GM23248 (cell line): ENCODE results near the gene MEGF6.

ENCODE experiments used
- EZH2 ChIP-seq: fragments of 200-600 bp; sonication (generic); IDR thresholded peaks from 2 replicates; pipeline ENCODE4 v1.6.1; 2018; ENCODE audit warnings: antibody characterized with exemption, mild to moderate bottlenecking; ENCODE audit not compliant: insufficient read depth, poor library complexity, severe bottlenecking
- EZH2phosphoT487 ChIP-seq: fragments of 200-600 bp; sonication (generic); IDR thresholded peaks from 2 replicates; pipeline ENCODE4 v1.6.1; 2018; ENCODE audit warnings: antibody characterized with exemption, moderate library complexity, mild to moderate bottlenecking, low read depth; ENCODE audit not compliant: insufficient read depth

- TF ChIP-seq EZH2 (no peak), EZH2phosphoT487 (no peak)
These were observed 48.2 kb downstream of the MEGF6 start for GRCh38 chr1:3563125-3563524.
